Measurements from ENCODE around the gene BSND. TPM values are rescaled to one million over a fixed set of nuclear protein-coding genes. Genes with fewer than 3 reads are reported as not detected.

Gene BSND
- total RNA-seq, 4 donors from 2014 or later = not detected

DNA sequence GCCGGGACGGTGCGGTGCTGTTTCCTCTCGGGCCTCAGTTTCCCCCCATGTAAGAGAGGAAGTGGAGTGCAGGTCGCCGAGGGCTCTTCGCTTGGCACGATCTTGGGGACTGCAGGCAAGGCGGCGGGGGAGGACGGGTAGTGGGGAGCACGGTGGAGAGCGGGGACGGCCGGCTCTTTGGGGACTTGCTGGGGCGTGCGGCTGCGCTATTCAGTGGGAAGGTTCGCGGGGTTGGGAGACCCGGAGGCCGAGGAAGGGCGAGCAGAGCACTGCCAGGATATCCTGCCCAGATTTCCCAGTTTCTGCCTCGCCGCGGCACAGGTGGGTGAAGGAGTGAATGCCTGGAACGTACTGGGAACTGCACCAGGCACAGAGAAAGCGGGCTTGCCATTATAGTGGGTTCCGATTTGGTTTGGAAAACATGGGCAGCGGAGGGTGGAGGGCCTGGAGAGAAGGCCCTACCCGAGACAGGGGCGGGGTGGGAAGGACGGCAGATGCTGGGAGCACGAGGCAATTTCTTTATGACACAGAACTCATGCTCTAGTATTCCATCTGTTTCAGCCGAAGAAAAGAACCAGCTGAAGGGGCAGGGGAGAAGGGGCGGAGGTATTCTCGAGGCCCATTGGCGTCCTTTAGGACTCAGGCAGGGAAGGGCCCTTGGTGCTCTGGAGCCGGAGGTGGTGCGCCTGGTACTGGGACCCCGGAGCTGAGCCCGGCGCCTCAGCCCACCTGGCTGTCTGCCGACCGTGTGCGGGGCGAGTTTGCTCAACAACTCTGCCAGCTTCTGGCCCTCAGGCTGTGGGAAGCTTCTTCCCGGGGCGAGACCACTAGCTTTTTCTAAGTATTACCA lies 41.6 kb downstream of the BSND start:
- WGBS, 2 donors = 9 to 10% methylated on average over 45 to 47 of the region's 49 CpGs
- intact Hi-C loops (cut with DNase I; ENCODE audit: low total_unique reads) = no loop called here
- TF ChIP-seq POLR2A (IDR thresholded peaks at IDR 0.05) = no peak
- TF ChIP-seq, protein P1, sequence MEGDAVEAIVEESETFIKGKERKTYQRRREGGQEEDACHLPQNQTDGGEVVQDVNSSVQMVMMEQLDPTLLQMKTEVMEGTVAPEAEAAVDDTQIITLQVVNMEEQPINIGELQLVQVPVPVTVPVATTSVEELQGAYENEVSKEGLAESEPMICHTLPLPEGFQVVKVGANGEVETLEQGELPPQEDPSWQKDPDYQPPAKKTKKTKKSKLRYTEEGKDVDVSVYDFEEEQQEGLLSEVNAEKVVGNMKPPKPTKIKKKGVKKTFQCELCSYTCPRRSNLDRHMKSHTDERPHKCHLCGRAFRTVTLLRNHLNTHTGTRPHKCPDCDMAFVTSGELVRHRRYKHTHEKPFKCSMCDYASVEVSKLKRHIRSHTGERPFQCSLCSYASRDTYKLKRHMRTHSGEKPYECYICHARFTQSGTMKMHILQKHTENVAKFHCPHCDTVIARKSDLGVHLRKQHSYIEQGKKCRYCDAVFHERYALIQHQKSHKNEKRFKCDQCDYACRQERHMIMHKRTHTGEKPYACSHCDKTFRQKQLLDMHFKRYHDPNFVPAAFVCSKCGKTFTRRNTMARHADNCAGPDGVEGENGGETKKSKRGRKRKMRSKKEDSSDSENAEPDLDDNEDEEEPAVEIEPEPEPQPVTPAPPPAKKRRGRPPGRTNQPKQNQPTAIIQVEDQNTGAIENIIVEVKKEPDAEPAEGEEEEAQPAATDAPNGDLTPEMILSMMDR (IDR thresholded peaks at IDR 0.05) = no peak
- peak in 1 of 2 donors; percentile 76 for DNase-seq (ENCODE audit: low spot score in 2 of 2)
- H3K4me3 ChIP-seq (ENCODE audit: low read depth, poor library complexity, severe bottlenecking) = no peak overlapping the region

DNA sequence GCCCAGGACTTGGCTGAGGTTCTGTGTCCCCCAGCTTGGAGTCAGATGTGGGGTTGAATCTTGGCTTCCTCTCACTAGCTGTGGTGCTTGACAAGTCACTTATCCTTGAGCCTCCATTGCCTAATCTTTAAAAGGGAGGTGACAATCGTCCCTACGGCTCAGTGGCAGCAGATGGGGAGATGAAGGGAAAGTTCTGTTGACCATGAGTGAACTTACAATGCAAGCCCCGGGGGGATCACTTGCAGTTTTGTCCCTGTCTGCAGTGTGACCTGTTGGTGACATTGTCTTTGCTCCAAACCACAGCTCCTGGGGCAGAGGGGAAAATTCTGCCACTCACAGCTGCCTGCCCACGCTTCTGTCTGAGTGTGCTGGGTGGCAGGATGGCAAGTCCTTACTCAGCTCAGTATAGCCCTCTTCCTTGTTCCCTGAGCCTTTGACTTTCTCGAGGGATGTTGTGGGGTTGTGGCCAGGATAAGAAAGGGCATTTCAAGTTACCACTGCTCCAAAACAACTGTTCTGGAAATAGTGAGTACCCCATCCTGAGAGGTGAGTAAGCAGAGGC lies 42.3 kb downstream of the BSND start:
- no peak for DNase-seq (ENCODE audit: low spot score in 2 of 2)
- TF ChIP-seq POLR2A (IDR thresholded peaks at IDR 0.05) = no peak
- TF ChIP-seq, protein P1 (IDR thresholded peaks at IDR 0.05) = no peak
- no peak overlapping the region for H3K4me3 ChIP-seq (ENCODE audit: low read depth, poor library complexity, severe bottlenecking)
- WGBS, 2 donors = 52 to 59% methylated on average over 5 of the region's 5 CpGs
- intact Hi-C loops (cut with DNase I; ENCODE audit: low total_unique reads) = no loop called here

DNA sequence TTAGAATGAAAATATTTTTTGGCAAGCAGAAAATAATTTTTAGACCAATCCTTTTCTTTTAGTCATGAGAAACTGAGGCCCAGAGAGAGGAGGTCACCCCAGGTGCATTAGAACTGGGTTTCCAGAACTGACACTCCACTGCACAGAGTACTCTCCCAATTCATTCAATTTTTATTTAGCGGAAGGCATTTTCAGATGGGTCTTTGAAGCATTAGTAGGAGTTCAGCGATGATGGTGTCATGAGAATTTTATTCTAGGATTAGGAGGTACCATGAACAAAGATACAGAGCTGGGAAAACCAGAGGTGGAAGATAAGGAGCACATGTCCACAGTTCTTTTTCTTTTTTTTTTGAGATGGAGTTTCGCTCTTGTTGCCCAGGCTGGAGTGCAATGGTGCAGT lies 42.9 kb downstream of the BSND start:
- intact Hi-C loops (cut with DNase I; ENCODE audit: low total_unique reads) = no loop called here
- H3K4me3 ChIP-seq (ENCODE audit: low read depth, poor library complexity, severe bottlenecking) = no peak overlapping the region
- TF ChIP-seq, protein P1 (IDR thresholded peaks at IDR 0.05) = no peak
- no peak for TF ChIP-seq POLR2A (IDR thresholded peaks at IDR 0.05)
- DNase-seq (ENCODE audit: low spot score in 2 of 2) = no peak
- whole genome bisulfite sequencing, 2 donors = 67 to 84% methylated on average over 3 of the region's 3 CpGs

DNA sequence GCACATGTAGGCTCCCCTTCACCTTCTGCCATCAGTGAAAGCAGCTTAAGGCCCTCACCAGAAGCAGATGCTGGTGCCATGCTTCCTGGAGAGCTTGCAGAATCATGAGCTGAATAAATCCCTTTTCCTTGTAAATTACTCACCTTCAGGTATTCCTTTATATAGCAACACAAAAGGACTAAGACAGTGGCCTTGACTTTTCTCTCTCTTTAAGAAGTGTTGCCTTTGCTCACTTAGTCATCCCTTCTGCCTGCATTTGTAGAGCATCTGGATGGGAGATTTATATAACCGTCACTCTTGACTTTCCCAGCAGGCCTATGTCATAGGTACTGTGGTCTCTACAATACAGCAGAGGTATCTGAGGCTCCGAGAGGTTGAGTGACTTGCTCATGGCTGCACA lies 44.3 kb downstream of the BSND start:
- TF ChIP-seq POLR2A (IDR thresholded peaks at IDR 0.05) = no peak
- TF ChIP-seq, protein P1 (IDR thresholded peaks at IDR 0.05) = no peak
- intact Hi-C loops (cut with DNase I; ENCODE audit: low total_unique reads) = no loop called here
- DNase-seq (ENCODE audit: low spot score in 2 of 2) = no peak
- 90 to 100% methylated on average over 2 of the region's 2 CpGs for WGBS, 2 donors
- H3K4me3 ChIP-seq (ENCODE audit: low read depth, poor library complexity, severe bottlenecking) = no peak overlapping the region

DNA sequence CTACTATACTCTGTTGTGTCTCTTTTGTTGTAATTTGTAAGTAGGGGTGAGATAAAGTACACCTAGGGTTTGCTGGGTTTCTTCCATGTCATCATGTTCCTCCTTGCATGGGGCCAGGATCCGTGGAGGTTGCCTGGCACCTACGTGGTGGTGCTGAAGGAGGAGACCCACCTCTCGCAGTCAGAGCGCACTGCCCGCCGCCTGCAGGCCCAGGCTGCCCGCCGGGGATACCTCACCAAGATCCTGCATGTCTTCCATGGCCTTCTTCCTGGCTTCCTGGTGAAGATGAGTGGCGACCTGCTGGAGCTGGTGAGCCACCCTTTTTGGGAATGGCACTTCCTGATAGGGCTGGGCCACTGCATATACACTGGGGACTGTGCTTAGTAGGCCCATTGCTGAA lies 45.0 kb downstream of the BSND start:
- no peak for TF ChIP-seq POLR2A (IDR thresholded peaks at IDR 0.05)
- TF ChIP-seq, protein P1 (IDR thresholded peaks at IDR 0.05) = no peak
- H3K4me3 ChIP-seq (ENCODE audit: low read depth, poor library complexity, severe bottlenecking) = no peak overlapping the region
- DNase-seq (ENCODE audit: low spot score in 2 of 2) = no peak
- intact Hi-C loops (cut with DNase I; ENCODE audit: low total_unique reads) = no loop called here
- WGBS, 2 donors = 96% methylated on average over 9 of the region's 9 CpGs
